ENCODE results near the gene UBFD1.

UBFD1 gene

GRCh38 chr16:23595246-23595950 lies 37.9 kb downstream of the UBFD1 start:
- H3K4me2 ChIP-seq (ENCODE audit: low read length) = peak overlapping the region; percentile 50
- peak overlapping the region; percentile 79 for H3K27ac ChIP-seq
- peaks cover 50% of the 10 kb centered on the region for H3K79me2 ChIP-seq
- peak overlapping the region; percentile 91 for H3K9ac ChIP-seq
- no peaks in the 10 kb centered on the region for H3K27me3 ChIP-seq (ENCODE audit: control insufficient read depth, insufficient read depth, low read length)
- H2AFZ ChIP-seq = peak overlapping the region; percentile 63
- H3K4me1 ChIP-seq = peaks cover 9% of the 10 kb centered on the region
- peak overlapping the region; percentile 86 for H3K4me3 ChIP-seq (ENCODE audit: low read depth, low read length)
- no peak for TF ChIP-seq CTCF (IDR thresholded peaks at IDR 0.05)
- no peaks in the 10 kb centered on the region for H3K9me3 ChIP-seq (ENCODE audit: control insufficient read depth, low read length)
- no peaks in the 10 kb centered on the region for H3K36me3 ChIP-seq (ENCODE audit: control insufficient read depth, insufficient read depth, low read length)

- peak within 1 kb of the TSS; percentile 91 for H3K9ac ChIP-seq
- H3K4me3 ChIP-seq (ENCODE audit: low read depth, low read length) = peak within 1 kb of the TSS; percentile 86
- peak within 1 kb of the TSS; percentile 63 for H2AFZ ChIP-seq
- peak within 1 kb of the TSS; percentile 79 for H3K27ac ChIP-seq
- H3K4me2 ChIP-seq (ENCODE audit: low read length) = peak within 1 kb of the TSS; percentile 50
- no peaks in the 10 kb centered on the region for H3K9me3 ChIP-seq (ENCODE audit: control insufficient read depth, low read length)
- H3K4me1 ChIP-seq = peaks cover 9% of the 10 kb centered on the region
- peaks cover 43% of the 10 kb centered on the region for H3K79me2 ChIP-seq
- no peaks in the 10 kb centered on the region for H3K36me3 ChIP-seq (ENCODE audit: control insufficient read depth, insufficient read depth, low read length)
- no peaks in the 10 kb centered on the region for H3K27me3 ChIP-seq (ENCODE audit: control insufficient read depth, insufficient read depth, low read length)
- peak; percentile 99 for TF ChIP-seq CTCF (IDR thresholded peaks at IDR 0.05)
These were observed 38.6 kb downstream of the UBFD1 start, which contains the start of gene NDUFAB1 for GRCh38 chr16:23595951-23596720. TSS of gene NDUFAB1 (minus strand) at chr16:23596316. CDS start at chr16:23596290, 26 bp downstream.

- Histone ChIP-seq H3K4me2 (ENCODE audit: low read length) (no peak overlapping the region), H3K4me3 (ENCODE audit: low read depth, low read length) (no peak overlapping the region), H2AFZ (peak overlapping the region; percentile 63), H3K9ac (no peak overlapping the region), H3K4me1 (peaks cover 9% of the 10 kb centered on the region), H3K36me3 (ENCODE audit: control insufficient read depth, insufficient read depth, low read length) (no peaks in the 10 kb centered on the region), H3K79me2 (peaks cover 32% of the 10 kb centered on the region), H3K27ac (no peak overlapping the region), H3K9me3 (ENCODE audit: control insufficient read depth, low read length) (no peaks in the 10 kb centered on the region), H3K27me3 (ENCODE audit: control insufficient read depth, insufficient read depth, low read length) (no peaks in the 10 kb centered on the region)
- TF ChIP-seq CTCF (IDR thresholded peaks at IDR 0.05) = no peak
These were observed 39.7 kb downstream of the UBFD1 start for GRCh38 chr16:23597003-23597756.

- no peaks in the 10 kb centered on the region for H3K9me3 ChIP-seq (ENCODE audit: control insufficient read depth, low read length)
- no peaks in the 10 kb centered on the region for H3K36me3 ChIP-seq (ENCODE audit: control insufficient read depth, insufficient read depth, low read length)
- no peak for TF ChIP-seq CTCF (IDR thresholded peaks at IDR 0.05)
- no peak overlapping the region for H3K4me2 ChIP-seq (ENCODE audit: low read length)
- H3K27me3 ChIP-seq (ENCODE audit: control insufficient read depth, insufficient read depth, low read length) = no peaks in the 10 kb centered on the region
- H3K4me1 ChIP-seq = no peaks in the 10 kb centered on the region
- no peak overlapping the region for H2AFZ ChIP-seq
- H3K9ac ChIP-seq = no peak overlapping the region
- no peak overlapping the region for H3K4me3 ChIP-seq (ENCODE audit: low read depth, low read length)
- H3K79me2 ChIP-seq = no peaks in the 10 kb centered on the region
- no peak overlapping the region for H3K27ac ChIP-seq
These were observed 50.2 kb downstream of the UBFD1 start for GRCh38 chr16:23607726-23608125.
